H9 (cell line): ENCODE measurements around the gene RASGEF1C. TPM values are rescaled to one million over a fixed set of nuclear protein-coding genes. Genes with fewer than 3 reads are reported as not detected.

ENCODE experiments used
- DNase-seq: peaks from one replicate; pipeline ENCODE4 v3.0.0-alpha.2; 2017
- H2AFZ ChIP-seq: one replicate; pipeline ENCODE4 v1.6.1; 2013; ENCODE audit warnings: mild to moderate bottlenecking, low read length, control low read depth, moderate library complexity
- H2AK5ac ChIP-seq: 2 replicates; pipeline ENCODE4 v1.6.1; 2013; ENCODE audit warnings: low read length, control low read depth, mixed read lengths; ENCODE audit not compliant: insufficient read length
- H2BK120ac ChIP-seq: one replicate; pipeline ENCODE4 v1.6.1; 2013; ENCODE audit warnings: low read depth, mild to moderate bottlenecking, low read length, control low read depth, inconsistent platforms; ENCODE audit not compliant: poor library complexity, severe bottlenecking
- H2BK12ac ChIP-seq: 2 replicates; pipeline ENCODE4 v1.6.1; 2013; ENCODE audit warnings: low read length, control low read depth, mixed read lengths, low read depth; ENCODE audit not compliant: insufficient read length
- H2BK15ac ChIP-seq: 2 replicates; pipeline ENCODE4 v1.6.1; 2013; ENCODE audit warnings: low read depth, low read length, control low read depth
- H2BK20ac ChIP-seq: one replicate; pipeline ENCODE4 v1.6.1; 2013; ENCODE audit warnings: low read depth, mild to moderate bottlenecking, low read length, control low read depth, inconsistent platforms; ENCODE audit not compliant: poor library complexity, severe bottlenecking
- H2BK5ac ChIP-seq: 2 replicates; pipeline ENCODE4 v1.6.1; 2013; ENCODE audit warnings: low read length, control low read depth, mixed read lengths; ENCODE audit not compliant: insufficient read length
- H3K14ac ChIP-seq: 2 replicates; pipeline ENCODE4 v1.6.1; 2013; ENCODE audit warnings: low read length, control low read depth; ENCODE audit not compliant: insufficient read depth
- H3K18ac ChIP-seq: 2 replicates; pipeline ENCODE4 v1.6.1; 2013; ENCODE audit warnings: low read depth, mild to moderate bottlenecking, mixed read lengths, low read length, control low read depth; ENCODE audit not compliant: insufficient read length
- H3K23ac ChIP-seq: 2 replicates; pipeline ENCODE4 v1.6.1; 2013; ENCODE audit warnings: low read length, control low read depth, mixed read lengths, low read depth; ENCODE audit not compliant: insufficient read length
- H3K23me2 ChIP-seq: 2 replicates; pipeline ENCODE4 v1.6.1; 2013; ENCODE audit warnings: low read depth, mild to moderate bottlenecking, mixed read lengths, low read length, control low read depth; ENCODE audit not compliant: insufficient read length, poor library complexity, severe bottlenecking
- H3K27ac ChIP-seq: 2 replicates; pipeline ENCODE4 v1.5.1; 2013; ENCODE audit warnings: low read length, control low read depth, mixed read lengths, low read depth; ENCODE audit not compliant: insufficient read length
- H3K27me3 ChIP-seq: 2 replicates; pipeline ENCODE4 v1.6.1; 2013; ENCODE audit warnings: low read length, control low read depth, inconsistent platforms; ENCODE audit not compliant: insufficient read depth
- H3K4ac ChIP-seq: 2 replicates; pipeline ENCODE4 v1.6.1; 2013; ENCODE audit warnings: low read depth, mild to moderate bottlenecking, control low read depth, inconsistent platforms, low read length, moderate library complexity
- H3K4me1 ChIP-seq: 2 replicates; pipeline ENCODE4 v1.6.1; 2013; ENCODE audit warnings: low read length, control low read depth, inconsistent platforms; ENCODE audit not compliant: insufficient read depth
- H3K4me2 ChIP-seq: 2 replicates; pipeline ENCODE4 v1.6.1; 2013; ENCODE audit warnings: low read length, control low read depth, mixed read lengths; ENCODE audit not compliant: insufficient read length, insufficient read depth
- H3K56ac ChIP-seq: 2 replicates; pipeline ENCODE4 v1.6.1; 2013; ENCODE audit warnings: low read depth, mild to moderate bottlenecking, mixed read lengths, low read length, control low read depth; ENCODE audit not compliant: insufficient read length
- H3K79me1 ChIP-seq: 2 replicates; pipeline ENCODE4 v1.6.1; 2013; ENCODE audit warnings: low read depth, mild to moderate bottlenecking, moderate library complexity, low read length, control low read depth, inconsistent platforms; ENCODE audit not compliant: insufficient read depth, poor library complexity, severe bottlenecking
- H3K79me2 ChIP-seq: 2 replicates; pipeline ENCODE4 v1.6.1; 2013; ENCODE audit warnings: low read length, control low read depth, inconsistent platforms; ENCODE audit not compliant: insufficient read depth
- H3K9ac ChIP-seq: 2 replicates; pipeline ENCODE4 v1.6.1; 2013; ENCODE audit warnings: low read length, control low read depth, mixed read lengths; ENCODE audit not compliant: insufficient read length; ENCODE audit errors: extremely low read depth
- H3K9me3 ChIP-seq: one replicate; pipeline ENCODE4 v1.6.1; 2013; ENCODE audit warnings: low read depth, low read length, inconsistent platforms; ENCODE audit not compliant: control insufficient read depth
- H3T11ph ChIP-seq: one replicate; pipeline ENCODE4 v1.6.1; 2013; ENCODE audit warnings: mild to moderate bottlenecking, low read length, control low read depth, inconsistent platforms
- H4K20me1 ChIP-seq: one replicate; pipeline ENCODE4 v1.6.1; 2013; ENCODE audit not compliant: control insufficient read depth, insufficient read length, insufficient read depth
- H4K5ac ChIP-seq: 2 replicates; pipeline ENCODE4 v1.6.1; 2013; ENCODE audit warnings: low read depth, mild to moderate bottlenecking, mixed read lengths, low read length, control low read depth; ENCODE audit not compliant: insufficient read length
- H4K8ac ChIP-seq: replicated peaks from 2 replicates; pipeline ENCODE4 v1.6.1; 2013; ENCODE audit warnings: low read length, control low read depth, mixed read lengths, low read depth; ENCODE audit not compliant: insufficient read length
- H4K91ac ChIP-seq: 2 replicates; pipeline ENCODE4 v1.6.1; 2013; ENCODE audit warnings: low read depth, mild to moderate bottlenecking, moderate library complexity, mixed read lengths, low read length, control low read depth; ENCODE audit not compliant: insufficient read length
- H3K27ac Mint-ChIP-seq, 3 experiments: 2 replicates in 2 of 3; 3 replicates in 1 of 3; pipeline ENCODE4 v1.8.0; 2020 to 2021; ENCODE audit warnings: mixed read lengths in 3 of 3, mild to moderate bottlenecking in 1 of 3, moderate library complexity in 1 of 3
- H3K27me3 Mint-ChIP-seq: 2 replicates; pipeline ENCODE4 v1.8.0; 2021; ENCODE audit warnings: low read depth, mild to moderate bottlenecking, moderate library complexity, mixed read lengths
- H3K36me3 Mint-ChIP-seq, 3 experiments: 2 replicates in 2 of 3; 3 replicates in 1 of 3; pipeline ENCODE4 v1.8.0; 2020 to 2021; ENCODE audit warnings: low read depth in 3 of 3, mixed read lengths in 3 of 3; ENCODE audit not compliant: insufficient read depth in 1 of 3
- H3K4me1 Mint-ChIP-seq, 2 experiments: 2 replicates each; pipeline ENCODE4 v1.8.0; 2020; ENCODE audit warnings: mixed read lengths in 2 of 2
- H3K4me3 Mint-ChIP-seq, 2 experiments: 2 replicates in 1 of 2; 3 replicates in 1 of 2; pipeline ENCODE4 v1.8.0; 2020 to 2021; ENCODE audit warnings: mild to moderate bottlenecking in 2 of 2, mixed read lengths in 2 of 2, moderate library complexity in 1 of 2
- H3K9me3 Mint-ChIP-seq, 2 experiments: 2 replicates in 1 of 2; 3 replicates in 1 of 2; pipeline ENCODE4 v1.8.0; 2020; ENCODE audit warnings: mild to moderate bottlenecking in 2 of 2, mixed read lengths in 2 of 2, moderate library complexity in 1 of 2
- CTCF ChIP-seq: fragments of 200-600 bp; sonication (generic); conservative IDR thresholded peaks from 3 replicates; pipeline ENCODE4 v1.8.0; 2021; ENCODE audit warnings: antibody characterized with exemption, mild to moderate bottlenecking
- WGBS: extraction: QIAGEN DNeasy Blood & Tissue Kit; methylation state at CpG from one replicate; pipeline ENCODE4 v1.1.7; 2013; ENCODE audit warnings: missing lambda C conversion rate, low lambda C conversion rate, mixed read lengths; ENCODE audit not compliant: insufficient read length; ENCODE audit errors: extremely low coverage; 5-methylcytosine and 5-hydroxymethylcytosine counted together
- total RNA-seq: library from RNA; stranded (reverse); gene quantifications from 2 replicates; pipeline ENCODE4 v1.2.1, GENCODE V29; 2021

The RASGEF1C gene
- total RNA-seq, 1 experiment from 2014 or later, result 0.83 TPM

DNA sequence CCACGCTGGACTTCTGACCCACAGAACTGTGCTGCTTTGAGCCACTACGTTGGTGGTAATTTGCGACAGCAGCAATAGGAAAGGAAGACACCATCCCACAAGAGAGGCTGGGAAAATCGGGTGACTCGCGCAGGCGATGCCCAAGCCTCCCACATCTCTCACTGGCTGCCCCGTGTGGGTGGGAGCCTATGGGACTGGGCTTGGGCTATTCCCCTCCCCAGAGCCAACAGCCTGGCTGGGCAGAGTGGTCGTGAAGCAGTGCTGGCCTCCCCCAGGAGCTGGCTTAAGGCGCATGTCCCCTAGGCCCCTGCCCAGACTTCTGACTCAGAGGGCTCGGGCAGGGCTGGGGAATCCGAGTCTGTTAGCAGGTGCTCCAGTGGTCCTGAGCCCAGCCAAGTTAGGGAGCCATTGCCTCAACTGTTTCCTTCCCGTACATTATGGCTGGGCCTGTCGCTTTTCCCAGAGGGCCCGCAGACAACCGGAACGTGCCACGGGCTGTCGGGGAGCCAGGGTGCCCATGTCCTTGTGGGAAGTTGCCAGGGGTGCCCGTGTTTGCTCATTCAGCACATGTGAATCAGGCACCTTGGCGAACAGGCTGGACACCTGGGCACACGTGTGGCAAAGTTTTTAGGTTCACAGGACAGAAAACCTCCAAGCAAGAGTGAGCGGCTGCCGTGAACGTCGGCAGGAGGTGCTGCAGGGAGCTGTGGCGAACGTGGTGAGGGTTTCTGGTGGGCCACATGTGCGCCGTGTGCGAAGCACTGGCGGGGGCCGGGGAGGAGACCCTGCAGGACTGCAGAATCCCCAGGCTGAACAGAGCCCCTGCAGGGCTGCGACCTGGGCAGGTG, 7.0 kb upstream of the RASGEF1C start:
- WGBS, result no CpG with 5 or more reads among the region's 34 CpGs
- H4K8ac ChIP-seq, result no peak overlapping the region
- no peak overlapping the region for H2BK120ac ChIP-seq

More for the DNA sequence above, 7.0 kb upstream of the RASGEF1C start:
- no peak overlapping the region for H4K5ac ChIP-seq
- no peak overlapping the region for H3K4ac ChIP-seq
- no peak overlapping the region for H3K27ac ChIP-seq
- no peak overlapping the region for H3K23ac ChIP-seq
- H3K9me3 ChIP-seq, result no peaks in the 10 kb centered on the region
- no peaks in the 10 kb centered on the region for H3K27me3 ChIP-seq
- no peak overlapping the region for H3K56ac ChIP-seq
- H3K4me1 ChIP-seq, result no peaks in the 10 kb centered on the region
- no peak overlapping the region for H4K91ac ChIP-seq
- no peaks in the 10 kb centered on the region; a peak in 2 of 7 replicates for H3K36me3 Mint-ChIP-seq
- H3K23me2 ChIP-seq, result no peaks in the 10 kb centered on the region
- H2BK5ac ChIP-seq, result no peak overlapping the region
- H3K14ac ChIP-seq, result no peak overlapping the region
- no peak overlapping the region for H2BK20ac ChIP-seq
- DNase-seq, result no peak
- peaks cover 0 to 2% of the 10 kb centered on the region in 2 experiments; a peak in 1 of 4 replicates for H3K4me1 Mint-ChIP-seq
- no peak overlapping the region for H3T11ph ChIP-seq
- H2BK15ac ChIP-seq, result no peak overlapping the region
- H3K4me3 Mint-ChIP-seq, result no peak overlapping the region
- no peak overlapping the region for H3K9ac ChIP-seq
- no peak overlapping the region for H2AK5ac ChIP-seq
- H3K18ac ChIP-seq, result no peak overlapping the region
- no peaks in the 10 kb centered on the region for H3K79me2 ChIP-seq
- H3K27me3 Mint-ChIP-seq, result peaks cover 23% of the 10 kb centered on the region
- H3K4me2 ChIP-seq, result no peak overlapping the region
- H4K20me1 ChIP-seq, result no peaks in the 10 kb centered on the region
- no peak overlapping the region for H3K27ac Mint-ChIP-seq
- no peak overlapping the region for H2BK12ac ChIP-seq
- TF ChIP-seq CTCF, result no peak
- no peak overlapping the region for H2AFZ ChIP-seq
- H3K79me1 ChIP-seq, result no peaks in the 10 kb centered on the region
- peaks cover 21 to 24% of the 10 kb centered on the region in 2 experiments for H3K9me3 Mint-ChIP-seq
